ENCODE measurements around the gene CDK1.

Gene CDK1

GRCh38 chr10:60778971-60779796 lies 906 bp downstream of the CDK1 start:
- no peak for DNase-seq

- DNase-seq, result no peak
Observed at GRCh38 chr10:60781661-60782060, 3.4 kb downstream of the CDK1 start.

- no peak for DNase-seq
Observed at GRCh38 chr10:60784641-60785040, 6.4 kb downstream of the CDK1 start.

- DNase-seq, result no peak
Observed at GRCh38 chr10:60788544-60788943, 10.3 kb downstream of the CDK1 start.

GRCh38 chr10:60789340-60789739 lies 11.1 kb downstream of the CDK1 start:
- DNase-seq, result no peak

GRCh38 chr10:60794953-60795352 lies 16.7 kb downstream of the CDK1 start:
- DNase-seq, result no peak

GRCh38 chr10:60795465-60796202 lies 17.4 kb downstream of the CDK1 start:
- no peak for DNase-seq

GRCh38 chr10:60796481-60796880 lies 18.2 kb downstream of the CDK1 start:
- no peak for DNase-seq

GRCh38 chr10:60797200-60797599 lies 18.9 kb downstream of the CDK1 start:
- no peak for DNase-seq

- no peak for DNase-seq
Observed at GRCh38 chr10:60798031-60798430, 19.8 kb downstream of the CDK1 start.

- no peak for DNase-seq
Observed at GRCh38 chr10:60798870-60799269, 20.6 kb downstream of the CDK1 start.

GRCh38 chr10:60799971-60800650 lies 21.8 kb downstream of the CDK1 start:
- DNase-seq, result no peak

GRCh38 chr10:60800918-60801317 lies 22.6 kb downstream of the CDK1 start:
- DNase-seq, result no peak

- no peak for DNase-seq
Observed at GRCh38 chr10:60801522-60801921, 23.2 kb downstream of the CDK1 start.

GRCh38 chr10:60803433-60803832 lies 25.2 kb downstream of the CDK1 start:
- no peak for DNase-seq

GRCh38 chr10:60803865-60804264 lies 25.6 kb downstream of the CDK1 start:
- DNase-seq, result no peak

- DNase-seq, result no peak
Observed at GRCh38 chr10:60806921-60807320, 28.6 kb downstream of the CDK1 start.

- no peak for DNase-seq
Observed at GRCh38 chr10:60807499-60807898, 29.2 kb downstream of the CDK1 start.

GRCh38 chr10:60808036-60808435 lies 29.8 kb downstream of the CDK1 start:
- DNase-seq, result no peak

GRCh38 chr10:60809157-60809556 lies 30.9 kb downstream of the CDK1 start:
- DNase-seq, result no peak

GRCh38 chr10:60810437-60811182 lies 32.3 kb downstream of the CDK1 start:
- no peak for DNase-seq

- peak; percentile 73 for DNase-seq
Observed at GRCh38 chr10:60816628-60817397, 38.5 kb downstream of the CDK1 start.
